ENCODE measurements around the gene NID1.

The NID1 gene

GRCh38 chr1:235954306-235955283, 110.3 kb downstream of the NID1 start:
- DNase-seq: peak in 3 of 5 experiments; percentile 7 to 77 (median 58)

GRCh38 chr1:235953801-235954200, 111.1 kb downstream of the NID1 start:
- no peak for DNase-seq

- peak in 1 of 5 experiments; percentile 57 for DNase-seq
Measured at GRCh38 chr1:235952950-235953615, 111.8 kb downstream of the NID1 start.

GRCh38 chr1:235951661-235952060, 113.2 kb downstream of the NID1 start:
- DNase-seq: no peak

- DNase-seq: no peak
Measured at GRCh38 chr1:235950318-235950717, 114.6 kb downstream of the NID1 start.

GRCh38 chr1:235948774-235949427, 116.0 kb downstream of the NID1 start:
- no peak for DNase-seq

GRCh38 chr1:235947989-235948388, 116.9 kb downstream of the NID1 start:
- DNase-seq: no peak

GRCh38 chr1:235946571-235946981, 118.3 kb downstream of the NID1 start:
- no peak for DNase-seq

- DNase-seq: peak in 1 of 5 experiments; percentile 34
Measured at GRCh38 chr1:235945775-235946570, 118.9 kb downstream of the NID1 start.

GRCh38 chr1:235943581-235944114, 121.2 kb downstream of the NID1 start:
- DNase-seq: no peak

GRCh38 chr1:235942979-235943575, 121.8 kb downstream of the NID1 start:
- DNase-seq: no peak

- DNase-seq: no peak
Measured at GRCh38 chr1:235942625-235942934, 122.3 kb downstream of the NID1 start.

GRCh38 chr1:235941876-235942624, 122.8 kb downstream of the NID1 start:
- no peak for DNase-seq

- no peak for DNase-seq
Measured at GRCh38 chr1:235940285-235940684, 124.6 kb downstream of the NID1 start.

GRCh38 chr1:235939480-235939775, 125.5 kb downstream of the NID1 start:
- no peak for DNase-seq

- DNase-seq: peak in 2 of 5 experiments; percentile 16 to 37
Measured at GRCh38 chr1:235938709-235939479, 126.0 kb downstream of the NID1 start.

- DNase-seq: no peak
Measured at GRCh38 chr1:235937123-235937522, 127.8 kb downstream of the NID1 start.

GRCh38 chr1:235935235-235936225, 129.4 kb downstream of the NID1 start:
- no peak for DNase-seq

- DNase-seq: no peak
Measured at GRCh38 chr1:235933766-235934116, 131.1 kb downstream of the NID1 start.
